ENCODE data around the gene PRR7.
A peak's percentile ranks its signal among the peaks of the same experiment; 100 is the strongest.

GRCh38 chr5:177403792-177404640 lies 42.6 kb upstream of the PRR7 start:
- TF ChIP-seq, protein P1, sequence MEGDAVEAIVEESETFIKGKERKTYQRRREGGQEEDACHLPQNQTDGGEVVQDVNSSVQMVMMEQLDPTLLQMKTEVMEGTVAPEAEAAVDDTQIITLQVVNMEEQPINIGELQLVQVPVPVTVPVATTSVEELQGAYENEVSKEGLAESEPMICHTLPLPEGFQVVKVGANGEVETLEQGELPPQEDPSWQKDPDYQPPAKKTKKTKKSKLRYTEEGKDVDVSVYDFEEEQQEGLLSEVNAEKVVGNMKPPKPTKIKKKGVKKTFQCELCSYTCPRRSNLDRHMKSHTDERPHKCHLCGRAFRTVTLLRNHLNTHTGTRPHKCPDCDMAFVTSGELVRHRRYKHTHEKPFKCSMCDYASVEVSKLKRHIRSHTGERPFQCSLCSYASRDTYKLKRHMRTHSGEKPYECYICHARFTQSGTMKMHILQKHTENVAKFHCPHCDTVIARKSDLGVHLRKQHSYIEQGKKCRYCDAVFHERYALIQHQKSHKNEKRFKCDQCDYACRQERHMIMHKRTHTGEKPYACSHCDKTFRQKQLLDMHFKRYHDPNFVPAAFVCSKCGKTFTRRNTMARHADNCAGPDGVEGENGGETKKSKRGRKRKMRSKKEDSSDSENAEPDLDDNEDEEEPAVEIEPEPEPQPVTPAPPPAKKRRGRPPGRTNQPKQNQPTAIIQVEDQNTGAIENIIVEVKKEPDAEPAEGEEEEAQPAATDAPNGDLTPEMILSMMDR (IDR thresholded peaks at IDR 0.05; ENCODE audit: low read length) = peak; percentile 79
- TF ChIP-seq EZH2 (optimal IDR thresholded peaks at IDR 0.05; ENCODE audit: low read depth, low read length) = no peak

Measured in MM.1S (cell line).